Fibroblast of the aortic adventitia (primary cell): ENCODE measurements around the gene CLRN3. TPM values are rescaled to one million over a fixed set of nuclear protein-coding genes. Genes with fewer than 3 reads are reported as not detected.

Experiments
- DNase-seq: peaks from one replicate; pipeline ENCODE4 v3.0.0-alpha.2; 2010; ENCODE audit warnings: low read depth
- H3K4me3 ChIP-seq: 2 replicates; pipeline ENCODE4 v1.5.1; 2011; ENCODE audit warnings: low read depth, mild to moderate bottlenecking, control low read depth, low read length, moderate library complexity
- total RNA-seq: library from RNA; depleted of rRNA; stranded (reverse); fragments of >200 nt; gene quantifications from 2 replicates; pipeline ENCODE4 v1.2.3, GENCODE V29; 2012; ENCODE audit warnings: low replicate concordance
- TF ChIP-seq, protein P1 (sequence below): IDR thresholded peaks from 2 replicates; pipeline ENCODE4 v1.5.1; 2011; ENCODE audit warnings: mild to moderate bottlenecking, low read length, control low read depth, inconsistent platforms; ENCODE audit not compliant: insufficient read depth

CLRN3 gene
- total RNA-seq, 1 donor: not detected

DNA sequence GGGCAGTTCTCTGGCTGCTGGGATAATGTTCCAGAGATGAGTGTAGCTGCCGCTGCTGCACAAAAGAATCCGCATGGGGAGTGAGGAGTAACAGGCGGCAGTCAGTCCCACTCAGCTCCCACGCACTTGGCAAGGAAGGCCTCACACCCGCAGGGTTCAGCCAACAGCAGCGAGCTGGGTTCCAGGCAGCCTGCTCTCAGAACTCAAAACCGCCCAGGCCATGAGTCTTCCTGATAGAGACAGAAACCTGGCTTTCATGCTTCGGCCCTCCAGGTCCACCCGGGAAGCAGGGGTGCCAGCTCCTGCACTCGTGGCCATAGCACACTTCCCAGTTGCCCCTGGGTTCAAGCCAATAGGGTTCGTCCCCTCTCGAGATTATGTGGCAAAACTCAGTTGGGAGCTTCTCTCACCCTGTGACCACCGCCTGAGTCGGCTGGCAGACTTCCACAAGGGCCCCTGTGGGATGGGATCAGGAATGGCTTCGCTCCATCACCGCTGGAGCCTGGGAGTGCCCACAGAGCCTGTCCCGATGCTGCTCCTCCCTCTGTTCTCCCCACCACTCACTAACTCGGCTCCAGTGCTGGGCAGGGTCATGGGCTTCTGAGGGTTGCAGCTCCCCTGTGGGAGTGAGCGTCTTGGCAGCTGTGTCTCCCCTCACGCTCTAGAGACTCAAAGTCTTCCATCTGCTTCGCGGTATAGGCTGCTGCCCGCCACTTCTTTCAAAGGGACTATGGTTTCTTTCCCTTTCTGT lies 20.6 kb downstream of the CLRN3 start:
- peak overlapping the region; percentile 7 for H3K4me3 ChIP-seq
- DNase-seq: peak; percentile 63
- TF ChIP-seq, protein P1, sequence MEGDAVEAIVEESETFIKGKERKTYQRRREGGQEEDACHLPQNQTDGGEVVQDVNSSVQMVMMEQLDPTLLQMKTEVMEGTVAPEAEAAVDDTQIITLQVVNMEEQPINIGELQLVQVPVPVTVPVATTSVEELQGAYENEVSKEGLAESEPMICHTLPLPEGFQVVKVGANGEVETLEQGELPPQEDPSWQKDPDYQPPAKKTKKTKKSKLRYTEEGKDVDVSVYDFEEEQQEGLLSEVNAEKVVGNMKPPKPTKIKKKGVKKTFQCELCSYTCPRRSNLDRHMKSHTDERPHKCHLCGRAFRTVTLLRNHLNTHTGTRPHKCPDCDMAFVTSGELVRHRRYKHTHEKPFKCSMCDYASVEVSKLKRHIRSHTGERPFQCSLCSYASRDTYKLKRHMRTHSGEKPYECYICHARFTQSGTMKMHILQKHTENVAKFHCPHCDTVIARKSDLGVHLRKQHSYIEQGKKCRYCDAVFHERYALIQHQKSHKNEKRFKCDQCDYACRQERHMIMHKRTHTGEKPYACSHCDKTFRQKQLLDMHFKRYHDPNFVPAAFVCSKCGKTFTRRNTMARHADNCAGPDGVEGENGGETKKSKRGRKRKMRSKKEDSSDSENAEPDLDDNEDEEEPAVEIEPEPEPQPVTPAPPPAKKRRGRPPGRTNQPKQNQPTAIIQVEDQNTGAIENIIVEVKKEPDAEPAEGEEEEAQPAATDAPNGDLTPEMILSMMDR: no peak

DNA sequence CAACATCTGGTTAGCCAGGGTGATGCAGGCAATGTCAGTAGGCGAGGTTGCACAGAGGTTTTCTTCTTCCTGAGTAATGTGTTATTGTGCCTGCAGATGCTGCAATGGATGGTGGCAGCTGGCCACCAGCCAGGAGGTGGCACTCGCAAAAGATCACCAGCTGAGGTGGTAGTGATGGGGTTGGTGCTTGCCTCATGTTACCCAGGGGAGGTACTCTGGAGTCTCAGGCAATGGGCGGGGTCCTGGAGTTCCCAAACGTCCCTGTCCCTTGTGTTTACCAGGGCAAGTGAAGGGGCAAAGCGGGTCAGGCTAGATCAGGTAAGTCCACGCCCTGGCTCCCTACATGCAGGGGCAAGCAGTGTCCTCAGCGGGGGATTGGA lies 21.1 kb downstream of the CLRN3 start:
- DNase-seq: no peak
- no peak overlapping the region for H3K4me3 ChIP-seq
- TF ChIP-seq, protein P1: no peak

DNA sequence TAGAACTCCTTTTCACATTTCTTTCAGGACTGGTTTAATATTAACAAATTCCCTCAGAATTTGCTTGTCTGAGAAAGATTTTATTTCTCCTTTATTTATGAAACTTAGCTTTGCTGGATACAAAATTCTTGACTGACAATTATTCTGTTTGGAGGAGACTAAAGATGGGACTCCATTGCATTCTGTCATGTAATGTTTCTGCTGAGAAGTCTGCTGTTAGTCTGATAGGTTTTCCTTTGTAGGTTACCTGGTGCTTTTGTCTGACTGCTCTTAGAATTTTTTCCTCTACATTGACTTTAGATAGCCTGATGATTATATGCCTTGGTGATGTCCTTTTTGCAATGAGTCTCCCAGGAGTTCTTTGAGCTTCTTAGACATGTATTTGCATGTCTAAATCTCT lies 23.4 kb downstream of the CLRN3 start:
- no peak for DNase-seq

DNA sequence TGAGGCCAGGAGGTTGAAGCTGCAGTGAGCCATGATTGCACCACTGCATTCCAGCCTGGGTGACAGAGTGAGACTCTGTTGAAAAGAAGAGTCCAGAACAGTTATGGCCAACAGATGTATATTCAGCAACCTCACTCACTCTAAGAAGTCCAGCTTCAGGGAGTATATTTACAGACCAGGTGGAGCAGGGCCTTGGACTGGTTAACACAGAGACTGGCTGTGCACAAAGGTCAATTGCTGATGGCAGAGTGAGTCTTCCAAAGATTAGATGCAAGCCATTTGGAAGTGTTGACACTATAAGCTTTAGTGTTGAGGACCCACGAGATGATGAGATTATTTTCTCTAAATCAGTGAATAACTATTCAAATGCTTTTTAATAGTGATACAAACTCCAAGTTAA lies 24.9 kb downstream of the CLRN3 start:
- TF ChIP-seq, protein P1: no peak
- no peak overlapping the region for H3K4me3 ChIP-seq
- DNase-seq: no peak

More for the DNA sequence above, 23.4 kb downstream of the CLRN3 start:
- TF ChIP-seq, protein P1: no peak
- no peak overlapping the region for H3K4me3 ChIP-seq

DNA sequence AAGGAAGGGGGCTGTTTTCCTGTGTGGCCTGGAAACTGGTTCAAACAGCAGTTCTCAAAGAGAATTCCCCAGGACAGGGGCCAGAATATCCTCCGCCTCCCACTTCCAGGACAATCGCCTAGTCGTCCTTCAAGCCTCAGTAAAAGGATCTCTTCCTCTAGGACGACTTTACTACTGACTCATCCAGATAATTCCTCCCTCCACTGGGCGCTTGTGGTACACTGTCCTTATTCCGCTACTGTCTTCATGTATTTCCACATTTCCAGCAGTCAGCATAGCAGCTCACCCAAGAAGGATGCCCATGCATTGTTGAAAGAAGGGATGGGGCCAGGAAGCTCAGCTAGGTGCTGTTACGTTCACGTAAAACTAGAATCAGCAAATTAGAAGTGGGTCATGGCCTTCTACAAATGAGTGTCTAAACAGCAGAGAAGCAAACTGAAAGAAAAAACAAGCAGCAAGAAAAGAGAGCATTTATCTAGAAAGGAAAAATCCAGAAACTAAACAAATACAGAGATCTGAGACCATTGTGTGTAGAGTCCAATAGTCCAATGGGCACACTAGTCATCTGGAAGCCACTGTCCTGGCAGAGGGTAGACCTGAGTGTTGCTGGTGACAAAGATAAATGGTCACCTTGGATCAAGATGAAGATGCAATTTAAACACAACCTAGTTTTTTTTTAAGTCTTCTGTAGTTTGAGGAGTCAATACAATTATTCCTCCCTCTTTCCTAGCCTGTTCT lies 26.3 kb downstream of the CLRN3 start:
- TF ChIP-seq, protein P1: no peak
- DNase-seq: no peak
- no peak overlapping the region for H3K4me3 ChIP-seq

DNA sequence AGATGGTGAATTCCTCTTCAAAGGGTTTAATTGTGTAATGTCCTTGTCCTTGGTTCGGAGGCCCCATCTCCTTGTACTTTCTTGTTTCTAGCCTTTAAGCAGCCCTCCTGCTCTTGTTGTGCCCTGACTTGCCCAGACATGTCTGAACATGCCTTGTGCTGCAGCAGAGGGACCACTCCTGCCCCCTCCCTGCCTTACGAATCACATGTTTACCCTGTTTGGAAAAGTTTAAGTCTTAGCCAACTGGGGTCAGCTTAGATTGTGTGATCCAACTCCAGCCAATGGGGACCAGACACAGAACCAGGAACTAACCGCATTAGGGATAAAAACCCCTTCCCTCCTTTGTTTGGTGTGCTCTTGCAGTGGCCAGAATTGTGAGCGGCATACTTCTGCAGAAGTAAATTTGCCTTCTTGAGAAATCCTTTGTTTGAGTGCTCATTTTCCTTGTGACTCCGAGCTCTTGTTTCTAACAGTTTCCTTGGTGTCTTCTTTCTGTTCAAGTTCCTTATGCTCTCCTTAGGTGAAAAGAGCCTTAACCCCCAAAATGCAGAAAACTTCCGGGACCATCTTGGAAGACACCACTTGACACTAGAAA lies 29.4 kb downstream of the CLRN3 start:
- no peak overlapping the region for H3K4me3 ChIP-seq
- no peak for DNase-seq
- TF ChIP-seq, protein P1: no peak
